Right lobe of liver (tissue), 6 donors: Measurements from ENCODE around the gene SET. TPM values are rescaled to one million over a fixed set of nuclear protein-coding genes. Genes with fewer than 3 reads are reported as not detected.

Experiments
- ATAC-seq, 4 donors: fragments of 200-7000 bp; cut with Tn5 transposase; one replicate each; pipeline ENCODE4 v1.9.1; 2020; ENCODE audit warnings: mild to moderate bottlenecking in 4 of 4, moderate library complexity in 4 of 4
- DNase-seq, 3 donors: peaks; one replicate each; pipeline ENCODE4 v3.0.0-alpha.2; 2020
- H3K27ac ChIP-seq, 3 donors: fragments of 200-600 bp; one replicate each; pipeline ENCODE4 v1.8.0; 2022
- H3K27me3 ChIP-seq, 2 donors: fragments of 200-600 bp; one replicate each; pipeline ENCODE4 v1.8.0; 2022
- H3K36me3 ChIP-seq, 4 donors: fragments of 200-600 bp; sonication (generic) in 1 of 4; one replicate each; pipeline versions ENCODE4 v1.5.1 to v1.8.0; 2017 to 2022; ENCODE audit warnings: control low read depth in 1 of 4
- H3K4me1 ChIP-seq, 4 donors: fragments of 200-600 bp; sonication (generic) in 1 of 4; one replicate each; pipeline versions ENCODE4 v1.5.1 to v1.8.0; 2017 to 2022; ENCODE audit warnings: control low read depth in 1 of 4
- H3K4me3 ChIP-seq, 3 donors: fragments of 200-600 bp; one replicate each; pipeline ENCODE4 v1.8.0; 2022
- H3K9me3 ChIP-seq, 4 donors: fragments of 200-600 bp; sonication (generic) in 1 of 4; one replicate each; pipeline versions ENCODE4 v1.5.1 to v1.8.0; 2017 to 2022; ENCODE audit warnings: control low read depth in 1 of 4
- POLR2A ChIP-seq: fragments of 450-650 bp; IDR thresholded peaks from one replicate; pipeline ENCODE4 v1.6.1; 2017; ENCODE audit warnings: antibody characterized with exemption, mild to moderate bottlenecking
- WGBS: methylation state at CpG from one replicate; pipeline ENCODE4 v1.1.6; 2018; ENCODE audit warnings: low coverage, low lambda C conversion rate; ENCODE audit not compliant: insufficient coverage; ENCODE audit errors: missing lambda C conversion rate; 5-methylcytosine and 5-hydroxymethylcytosine counted together
- intact Hi-C, 2 donors: fragments of 100-400 bp; cut with DNase I; formaldehyde crosslinking; loops; one replicate each; pipeline versions ENCODE4 v1.11.2 to v1.14.1; 2022
- small RNA-seq, 2 experiments: library from RNA; depleted of rRNA; stranded (forward); fragments of <200 nt; gene quantifications; one replicate each; pipeline ENCODE3, GENCODE V24; 2016
- total RNA-seq, 6 experiments: library from RNA; depleted of rRNA in 2 of 6; stranded (reverse); fragments of >200 nt in 2 of 6; fragmentation: NEBNext Ultra II Directional in 3 of 6; extraction: Animal tissue kit (Norgen Biotek cat#: 25700) in 3 of 6; gene quantifications; one replicate each; pipeline versions ENCODE4 v1.1.0 to v1.2.4, GENCODE V29; 2016 to 2023
- TF ChIP-seq, protein P1 (sequence below), 4 donors: fragments of 200-600 bp in 3 of 4; fragments of 450-650 bp in 1 of 4; IDR thresholded peaks; one replicate each; pipeline versions ENCODE4 v1.5.1 to v1.8.0; 2016 to 2022; ENCODE audit warnings: antibody characterized with exemption in 4 of 4, mild to moderate bottlenecking in 2 of 4
- donor health status: DM: no; HTN: yes; CAD: no.
- donor health status: DM: no; HTN: no; CAD: no.
- donor health status: DM: no; HTN: no; CAD: no.
- donor health status: DM: no; HTN: yes; CAD: no.
- donor health status: DM: no; HTN: yes; CAD: no.

The SET gene
- total RNA-seq, 6 experiments from 2014 or later: 57.4 to 110 (median 82.6) TPM

DNA sequence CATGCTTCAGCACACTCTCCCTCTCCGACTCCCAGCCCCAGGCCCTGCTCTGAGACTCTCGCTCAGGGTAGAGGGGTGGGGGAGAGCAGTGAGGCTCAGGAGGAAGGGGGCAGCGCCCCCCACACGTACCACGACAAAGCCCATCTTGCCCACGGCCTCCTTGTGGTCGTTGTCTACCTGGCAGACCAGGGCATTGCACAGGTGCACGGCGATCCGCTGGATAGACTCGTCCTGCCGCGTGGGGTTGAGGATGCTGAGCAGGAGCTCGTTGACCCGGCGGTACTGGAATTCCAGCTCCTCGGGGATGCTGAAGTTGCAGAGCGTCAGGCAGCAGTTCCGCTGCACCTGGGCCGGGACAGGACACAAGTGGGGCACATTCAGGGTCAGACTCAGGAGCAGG lies 53.4 kb downstream of the SET start:
- ATAC-seq (peak in 2 of 4 donors; percentile 13 to 16), DNase-seq (no peak)
- H3K27ac ChIP-seq: no peak overlapping the region
- H3K27me3 ChIP-seq: no peaks in the 10 kb centered on the region
- H3K4me1 ChIP-seq: no peaks in the 10 kb centered on the region
- WGBS: 87% methylated on average over 4 of the region's 20 CpGs
- H3K4me3 ChIP-seq: no peak overlapping the region
- H3K9me3 ChIP-seq: no peaks in the 10 kb centered on the region
- intact Hi-C loops: loop anchor here in 1 of 2 donors (10.0 kb wide), 1 partner anchor 62 kb away; no protein-coding TSS in a partner anchor
- TF ChIP-seq, protein P1, sequence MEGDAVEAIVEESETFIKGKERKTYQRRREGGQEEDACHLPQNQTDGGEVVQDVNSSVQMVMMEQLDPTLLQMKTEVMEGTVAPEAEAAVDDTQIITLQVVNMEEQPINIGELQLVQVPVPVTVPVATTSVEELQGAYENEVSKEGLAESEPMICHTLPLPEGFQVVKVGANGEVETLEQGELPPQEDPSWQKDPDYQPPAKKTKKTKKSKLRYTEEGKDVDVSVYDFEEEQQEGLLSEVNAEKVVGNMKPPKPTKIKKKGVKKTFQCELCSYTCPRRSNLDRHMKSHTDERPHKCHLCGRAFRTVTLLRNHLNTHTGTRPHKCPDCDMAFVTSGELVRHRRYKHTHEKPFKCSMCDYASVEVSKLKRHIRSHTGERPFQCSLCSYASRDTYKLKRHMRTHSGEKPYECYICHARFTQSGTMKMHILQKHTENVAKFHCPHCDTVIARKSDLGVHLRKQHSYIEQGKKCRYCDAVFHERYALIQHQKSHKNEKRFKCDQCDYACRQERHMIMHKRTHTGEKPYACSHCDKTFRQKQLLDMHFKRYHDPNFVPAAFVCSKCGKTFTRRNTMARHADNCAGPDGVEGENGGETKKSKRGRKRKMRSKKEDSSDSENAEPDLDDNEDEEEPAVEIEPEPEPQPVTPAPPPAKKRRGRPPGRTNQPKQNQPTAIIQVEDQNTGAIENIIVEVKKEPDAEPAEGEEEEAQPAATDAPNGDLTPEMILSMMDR (IDR thresholded peaks at IDR 0.05): no peak
- no peak for TF ChIP-seq POLR2A
- H3K36me3 ChIP-seq: peaks cover 0 to 42% (median 16%) of the 10 kb centered on the region in 4 donors

DNA sequence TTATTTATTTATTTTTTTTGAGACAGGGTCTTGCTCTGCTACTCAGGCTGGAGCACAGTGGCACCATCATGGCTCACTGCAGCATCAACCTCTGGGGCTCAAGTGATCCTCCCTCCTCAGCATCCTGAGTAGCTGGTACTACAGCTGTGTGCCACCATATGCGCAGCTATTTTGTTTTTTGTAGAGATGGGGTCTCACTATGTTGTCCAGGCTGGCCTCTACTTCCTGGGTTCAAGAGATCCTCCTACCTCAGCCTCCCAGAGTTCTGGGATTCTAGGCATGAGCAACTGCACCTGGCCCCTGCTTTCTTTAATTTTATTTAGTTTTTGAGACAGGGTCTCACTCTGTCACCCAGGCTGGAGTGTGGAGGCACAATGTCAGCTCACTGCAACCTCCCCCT lies 54.4 kb downstream of the SET start:
- Histone ChIP-seq H3K36me3 (peaks cover 0 to 48% (median 18%) of the 10 kb centered on the region in 4 donors), H3K27me3 (no peaks in the 10 kb centered on the region), H3K4me3 (no peak overlapping the region), H3K4me1 (no peaks in the 10 kb centered on the region), H3K9me3 (no peaks in the 10 kb centered on the region), H3K27ac (no peak overlapping the region)
- no peak for DNase-seq
- TF ChIP-seq, protein P1 (IDR thresholded peaks at IDR 0.05): no peak
- no peak for TF ChIP-seq POLR2A
- no CpG with 5 or more reads among the region's 1 CpG for WGBS
- intact Hi-C loops: loop anchor here in 1 of 2 donors (10.0 kb wide), 1 partner anchor 61 kb away; no protein-coding TSS in a partner anchor
- peak in 1 of 4 donors; percentile 14 for ATAC-seq

Small RNAs within 50 kb of the gene (small RNA-seq; reads per million reads assigned to genes)
- gene RF00017 (0 reads per million in 2 experiments), gene RN7SL560P (0 reads per million in 2 experiments)

Other genes with a start within 250 kb of the SET start
- gene ODF2, start 233.2 kb upstream of the SET start, total RNA-seq: 10 to 100 TPM in 3 of 6 experiments, 1 to 10 TPM in 3; 5.5 to 17.1 (median 10.8) TPM
- gene GLE1, start 184.5 kb upstream of the SET start, total RNA-seq: 10 to 100 TPM; 10.5 to 15.9 (median 13.2) TPM
- gene SPTAN1, start 136.6 kb upstream of the SET start, total RNA-seq: 100 to 1,000 TPM in 2 of 6 experiments, 10 to 100 TPM in 4; 74.6 to 141 (median 98.6) TPM
- gene DYNC2I2, start 32.4 kb upstream of the SET start, total RNA-seq: 10 to 100 TPM; 11.8 to 23.9 (median 18.8) TPM
- 1 to 10 TPM in 5 of 6 experiments, under 1 TPM in 1; 0.81 to 4.9 (median 2.4) TPM for gene PKN3, start 13.3 kb downstream of the SET start, total RNA-seq
- gene ZDHHC12, start 34.9 kb downstream of the SET start, total RNA-seq: 10 to 100 TPM; 14.1 to 46.1 (median 22.7) TPM
- gene ZER1, start 82.7 kb downstream of the SET start, total RNA-seq: 10 to 100 TPM; 13.4 to 21.8 (median 16.0) TPM
- 10 to 100 TPM in 4 of 6 experiments, 1 to 10 TPM in 2; 7.3 to 16.0 (median 12.6) TPM for gene TBC1D13, start 98.0 kb downstream of the SET start, total RNA-seq
- gene ENDOG, start 129.3 kb downstream of the SET start, total RNA-seq: 10 to 100 TPM; 22.4 to 50.1 (median 41.0) TPM
- gene SPOUT1, start 140.6 kb downstream of the SET start, total RNA-seq: 10 to 100 TPM; 14.5 to 37.8 (median 24.5) TPM
- 10 to 100 TPM in 4 of 6 experiments, 1 to 10 TPM in 2; 7.2 to 12.7 (median 10.4) TPM for gene KYAT1, start 192.7 kb downstream of the SET start, total RNA-seq
- 10 to 100 TPM in 5 of 6 experiments, 1 to 10 TPM in 1; 8.6 to 46.1 (median 22.1) TPM for gene LRRC8A, start 192.9 kb downstream of the SET start, total RNA-seq
- gene PHYHD1, start 231.8 kb downstream of the SET start, total RNA-seq: 10 to 100 TPM; 14.0 to 69.7 (median 38.2) TPM